Vagina (tissue), 2 donors: ENCODE measurements around the gene EZH2.

ENCODE experiments used
- POLR2A ChIP-seq, 2 donors: fragments of 450-650 bp; IDR thresholded peaks; one replicate each; pipeline ENCODE4 v1.6.1; 2017; ENCODE audit warnings: antibody characterized with exemption in 2 of 2, mild to moderate bottlenecking in 2 of 2, moderate library complexity in 2 of 2
- POLR2AphosphoS5 ChIP-seq, 2 donors: sonication (generic); formaldehyde crosslinking; IDR thresholded peaks; one replicate each; pipeline ENCODE4 v1.9.0; 2017; ENCODE audit warnings: antibody characterized with exemption in 2 of 2, mild to moderate bottlenecking in 2 of 2, low read depth in 1 of 2; ENCODE audit not compliant: insufficient read depth in 1 of 2
- TF ChIP-seq, protein P1 (sequence below), 3 experiments: fragments of 450-650 bp in 2 of 3; fragments of 200-600 bp in 1 of 3; sonication (generic) in 1 of 3; IDR thresholded peaks; one replicate each; pipeline ENCODE4 v1.5.1; 2017 to 2019; ENCODE audit warnings: antibody characterized with exemption in 3 of 3, mild to moderate bottlenecking in 2 of 3, moderate library complexity in 2 of 3

DNA sequence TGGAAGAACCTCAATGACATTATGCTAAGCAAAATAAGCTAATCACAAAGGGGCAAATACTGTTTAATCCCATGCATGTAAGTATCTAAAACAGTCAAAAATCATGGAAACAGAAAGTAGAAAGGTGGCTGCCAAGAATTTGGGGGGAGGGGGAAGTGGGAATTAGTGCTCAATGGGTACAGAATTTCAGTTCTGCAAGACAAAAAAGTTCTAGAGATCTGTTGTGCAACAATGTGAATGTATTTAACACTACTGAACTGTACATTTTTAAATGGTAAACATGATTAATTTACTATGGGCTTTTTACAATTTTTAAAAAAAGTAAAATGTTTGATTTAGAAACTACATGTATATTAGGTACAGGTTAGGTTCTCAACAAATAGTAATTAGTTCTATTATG, 11.9 kb downstream of the EZH2 start:
- TF ChIP-seq, protein P1, sequence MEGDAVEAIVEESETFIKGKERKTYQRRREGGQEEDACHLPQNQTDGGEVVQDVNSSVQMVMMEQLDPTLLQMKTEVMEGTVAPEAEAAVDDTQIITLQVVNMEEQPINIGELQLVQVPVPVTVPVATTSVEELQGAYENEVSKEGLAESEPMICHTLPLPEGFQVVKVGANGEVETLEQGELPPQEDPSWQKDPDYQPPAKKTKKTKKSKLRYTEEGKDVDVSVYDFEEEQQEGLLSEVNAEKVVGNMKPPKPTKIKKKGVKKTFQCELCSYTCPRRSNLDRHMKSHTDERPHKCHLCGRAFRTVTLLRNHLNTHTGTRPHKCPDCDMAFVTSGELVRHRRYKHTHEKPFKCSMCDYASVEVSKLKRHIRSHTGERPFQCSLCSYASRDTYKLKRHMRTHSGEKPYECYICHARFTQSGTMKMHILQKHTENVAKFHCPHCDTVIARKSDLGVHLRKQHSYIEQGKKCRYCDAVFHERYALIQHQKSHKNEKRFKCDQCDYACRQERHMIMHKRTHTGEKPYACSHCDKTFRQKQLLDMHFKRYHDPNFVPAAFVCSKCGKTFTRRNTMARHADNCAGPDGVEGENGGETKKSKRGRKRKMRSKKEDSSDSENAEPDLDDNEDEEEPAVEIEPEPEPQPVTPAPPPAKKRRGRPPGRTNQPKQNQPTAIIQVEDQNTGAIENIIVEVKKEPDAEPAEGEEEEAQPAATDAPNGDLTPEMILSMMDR (IDR thresholded peaks at IDR 0.05): no peak
- TF ChIP-seq POLR2A (IDR thresholded peaks at IDR 0.05) (no peak), POLR2AphosphoS5 (IDR thresholded peaks at IDR 0.05; ENCODE audit: insufficient read depth in 1 of 2, low read depth in 1 of 2) (no peak)
